Nucleus accumbens (tissue), 56 donors: ENCODE measurements around the gene ADI1.
A peak's percentile ranks its signal among the peaks of the same experiment; 100 is the strongest.

Experiments used
- DNase-seq, 56 donors: peaks; one replicate each; lab custom pipeline; 2025; lab: John Stamatoyannopoulos, UW

Gene ADI1

DNA sequence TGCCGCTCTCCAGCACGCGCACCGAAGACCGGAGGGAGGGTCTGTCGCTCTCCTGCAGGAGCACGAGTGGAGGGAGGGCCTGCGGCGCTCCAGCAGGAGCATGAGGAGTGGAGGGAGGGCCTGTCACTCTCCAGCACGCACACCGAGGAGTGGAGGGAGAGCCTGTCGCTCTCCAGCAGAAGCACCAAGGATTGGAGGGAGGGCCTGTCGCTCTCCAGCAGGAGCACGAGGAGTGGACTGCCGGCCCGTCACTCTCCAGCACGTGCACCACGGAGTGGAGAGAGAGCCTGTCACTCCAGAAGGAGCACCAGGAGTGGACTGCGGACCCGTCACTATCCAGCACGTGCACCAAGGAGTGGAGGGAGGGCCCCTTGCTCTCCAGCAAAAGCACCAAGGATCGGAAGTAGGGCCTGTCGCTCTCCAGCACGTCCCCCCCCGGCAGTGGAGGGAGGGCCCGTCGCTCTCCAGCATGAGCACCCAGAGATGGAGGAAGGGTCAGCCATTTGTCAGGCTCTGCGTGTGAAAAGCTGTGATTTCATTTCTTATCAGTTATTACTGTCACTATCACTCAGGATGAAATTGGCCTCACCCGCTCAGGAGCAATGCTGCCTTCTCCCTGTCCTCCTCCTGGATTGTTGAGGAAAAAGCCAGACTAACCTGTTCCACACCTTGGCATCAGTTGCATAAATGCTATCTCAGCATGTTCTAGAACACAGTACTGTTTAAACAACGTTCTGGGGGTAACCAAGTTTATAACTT lies 35.9 kb downstream of the ADI1 start:
- peak in 17 of 56 donors; percentile 15 to 74 (median 56) for DNase-seq

DNA sequence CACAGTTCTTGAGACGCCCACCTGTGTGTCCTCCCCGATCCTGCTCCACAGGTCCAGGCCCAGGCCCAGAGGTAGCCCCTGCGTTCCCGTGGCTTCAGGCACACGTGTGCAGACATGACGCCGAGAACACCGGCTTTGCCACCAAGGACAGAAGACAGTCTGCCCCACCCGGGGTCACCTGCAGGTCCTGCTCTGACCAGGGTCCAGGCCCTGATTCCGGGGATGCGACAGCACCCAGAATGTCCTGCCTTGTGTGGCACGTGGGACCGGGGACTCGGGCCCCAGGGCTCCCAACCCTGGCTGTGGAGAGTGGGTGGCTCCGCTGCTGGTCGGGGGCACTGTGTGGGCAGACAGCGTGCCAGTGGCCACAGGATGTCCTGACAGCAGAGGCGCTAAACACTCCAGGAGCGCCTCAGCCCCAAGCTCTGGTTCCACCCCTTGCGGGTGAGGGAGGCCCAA lies 36.9 kb downstream of the ADI1 start:
- DNase-seq: no peak

DNA sequence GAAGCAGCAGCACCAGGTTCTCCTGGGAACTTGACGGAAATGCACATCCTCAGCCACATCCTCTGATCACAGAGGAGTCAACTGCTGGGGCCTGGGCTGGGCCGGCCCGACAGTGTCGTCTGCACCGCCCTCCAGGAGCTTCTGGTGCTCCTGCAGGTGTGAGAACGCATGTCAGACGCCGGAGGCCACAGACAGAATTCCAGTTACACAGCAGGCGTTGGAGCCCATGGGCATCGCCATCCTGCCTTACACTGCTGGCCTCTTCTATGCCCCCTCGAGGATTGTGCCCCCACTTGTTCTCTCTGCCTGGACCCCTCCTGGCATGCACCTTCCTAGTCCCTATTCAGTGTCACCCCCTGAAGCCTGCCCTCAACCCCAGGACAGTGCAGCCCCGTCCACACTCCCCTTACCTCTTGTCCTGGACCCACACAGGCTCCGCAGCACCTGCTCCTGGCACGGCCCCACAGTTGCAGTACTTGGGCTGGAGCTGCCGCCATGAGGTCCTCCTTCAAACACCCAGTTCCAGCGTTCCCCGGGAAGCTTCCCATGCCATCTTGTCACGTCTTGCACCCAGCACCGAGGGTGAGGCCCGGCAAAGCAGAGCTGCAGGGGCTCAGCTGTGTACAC lies 37.5 kb downstream of the ADI1 start:
- no peak for DNase-seq

DNA sequence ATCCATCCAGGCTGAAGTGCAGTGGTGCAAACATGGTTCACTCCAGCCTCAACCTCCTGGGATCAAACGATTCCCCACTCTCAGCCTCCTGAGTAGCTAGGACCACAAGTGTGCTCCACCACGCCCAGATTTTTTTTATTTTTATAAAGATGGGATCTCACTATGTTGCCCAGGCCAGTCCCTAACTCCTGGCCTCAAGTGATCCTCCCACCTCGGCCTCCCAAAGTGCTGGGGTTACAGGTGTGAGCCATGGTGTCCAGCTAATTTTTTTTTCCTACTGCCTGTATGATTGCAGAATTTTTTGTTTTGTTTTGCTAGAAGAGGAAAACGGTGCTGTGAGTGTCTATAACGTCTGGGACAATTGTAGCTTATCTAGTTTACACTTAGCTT lies 38.3 kb downstream of the ADI1 start:
- DNase-seq: no peak

DNA sequence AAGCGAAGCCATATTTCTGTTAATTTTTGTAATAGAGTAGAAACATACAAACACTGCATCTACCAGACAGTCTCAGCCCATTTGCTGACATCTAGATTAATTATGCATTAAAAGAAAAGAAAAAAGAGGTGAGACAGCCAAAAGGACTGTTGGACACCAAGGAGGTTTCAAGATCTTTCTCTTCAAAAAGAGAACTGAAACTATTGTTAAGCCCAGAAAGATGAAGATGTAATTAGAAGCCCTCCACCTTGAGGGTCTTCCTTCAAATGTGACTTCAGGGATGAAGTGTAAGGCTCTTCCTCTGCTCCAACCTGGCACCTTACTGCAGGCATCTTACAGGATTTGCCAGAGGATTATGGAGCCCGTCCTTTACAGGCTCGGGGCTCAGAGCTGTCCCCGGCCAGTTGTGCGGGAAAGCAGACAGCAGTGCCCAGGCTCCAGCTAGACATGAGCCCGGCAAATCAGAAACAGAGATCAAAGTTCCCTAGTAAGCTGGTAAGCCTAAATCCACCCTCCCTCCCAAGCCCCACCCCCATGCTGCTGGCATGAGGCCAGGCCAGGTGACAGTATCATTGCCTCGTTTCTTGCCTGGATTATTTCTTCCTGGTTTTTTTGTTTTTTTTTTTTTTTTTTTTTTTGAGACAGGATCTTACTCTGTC lies 38.9 kb downstream of the ADI1 start:
- DNase-seq: no peak

DNA sequence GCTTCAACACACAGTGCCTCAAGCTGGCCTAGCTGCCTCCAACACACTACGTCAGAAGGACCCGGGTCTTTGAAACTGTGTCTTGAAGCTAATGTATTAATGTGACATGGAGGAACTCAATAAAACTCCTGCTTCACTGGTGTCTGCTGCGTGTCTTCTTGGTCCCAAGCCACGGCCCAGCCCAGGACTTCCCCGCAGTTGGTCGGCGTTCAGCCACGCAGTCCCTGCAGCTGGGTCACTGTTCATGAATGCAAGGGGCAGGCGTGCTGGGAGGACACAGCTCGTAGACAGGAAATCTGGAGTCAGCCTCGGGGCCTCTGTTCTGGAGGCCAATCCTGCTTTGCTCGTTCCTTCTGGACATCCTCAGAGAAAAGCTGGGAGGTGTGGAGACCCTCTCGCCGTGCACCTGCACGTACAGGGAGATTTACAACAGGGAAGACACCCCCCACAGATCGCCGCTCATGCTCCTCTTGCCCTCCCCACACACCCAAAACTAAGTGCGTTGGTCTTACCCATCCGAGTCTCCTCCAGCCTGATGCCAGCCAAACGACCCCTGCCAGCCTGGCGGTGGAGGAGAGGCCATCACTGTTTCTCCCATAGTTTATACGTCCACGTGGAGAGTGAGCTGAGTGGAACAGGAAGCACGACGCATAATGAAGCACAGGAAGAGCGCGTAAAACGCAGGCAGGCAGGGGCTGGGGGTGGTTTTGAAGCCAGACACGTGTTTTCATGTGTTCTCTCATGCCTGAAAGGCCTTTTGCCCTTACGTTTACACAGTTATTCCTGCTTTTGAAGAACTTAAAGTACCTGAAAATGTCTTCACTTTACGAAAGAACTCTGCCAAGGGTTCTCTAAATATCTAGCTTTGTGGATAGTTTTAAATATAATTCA lies 39.7 kb downstream of the ADI1 start:
- DNase-seq: no peak

DNA sequence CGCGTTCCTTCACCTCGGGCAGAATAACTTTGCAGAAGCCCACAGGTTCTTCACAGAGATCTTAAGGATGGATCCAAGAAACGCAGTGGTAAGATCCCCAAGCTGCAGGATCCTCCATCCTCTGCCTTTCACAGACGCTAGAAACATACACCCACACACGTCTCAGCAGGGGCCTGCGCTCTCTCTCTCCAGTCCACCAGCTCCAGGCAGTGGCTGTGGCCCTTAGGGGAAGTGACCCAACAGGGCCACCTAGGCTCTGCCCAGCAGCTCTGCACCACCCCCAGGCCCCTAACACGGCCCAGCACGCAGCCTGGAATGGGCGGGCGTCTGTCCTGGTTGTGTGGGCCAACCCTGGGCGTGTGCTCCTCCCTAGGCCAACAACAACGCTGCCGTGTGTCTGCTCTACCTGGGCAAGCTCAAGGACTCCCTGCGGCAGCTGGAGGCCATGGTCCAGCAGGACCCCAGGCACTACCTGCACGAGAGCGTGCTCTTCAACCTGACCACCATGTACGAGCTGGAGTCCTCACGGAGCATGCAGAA lies 40.4 kb downstream of the ADI1 start:
- no peak for DNase-seq

DNA sequence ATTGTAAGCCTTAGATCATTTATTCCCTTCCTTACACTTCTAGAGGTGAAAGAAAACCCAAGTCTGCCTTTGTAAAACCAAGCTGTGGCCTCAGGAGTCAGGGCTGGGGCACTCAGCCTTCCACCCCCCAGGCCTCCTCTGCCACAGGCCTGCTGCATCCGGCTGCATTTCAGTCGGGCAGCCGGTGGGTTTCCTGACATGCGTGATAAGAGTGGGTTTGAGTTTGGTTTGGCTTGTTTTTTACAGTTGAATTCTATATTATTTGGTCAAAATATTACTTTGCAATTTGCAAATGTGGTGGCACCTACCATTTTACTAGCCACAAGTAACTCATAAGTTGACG lies 42.4 kb downstream of the ADI1 start:
- DNase-seq: peak in 1 of 56 donors; percentile 45

DNA sequence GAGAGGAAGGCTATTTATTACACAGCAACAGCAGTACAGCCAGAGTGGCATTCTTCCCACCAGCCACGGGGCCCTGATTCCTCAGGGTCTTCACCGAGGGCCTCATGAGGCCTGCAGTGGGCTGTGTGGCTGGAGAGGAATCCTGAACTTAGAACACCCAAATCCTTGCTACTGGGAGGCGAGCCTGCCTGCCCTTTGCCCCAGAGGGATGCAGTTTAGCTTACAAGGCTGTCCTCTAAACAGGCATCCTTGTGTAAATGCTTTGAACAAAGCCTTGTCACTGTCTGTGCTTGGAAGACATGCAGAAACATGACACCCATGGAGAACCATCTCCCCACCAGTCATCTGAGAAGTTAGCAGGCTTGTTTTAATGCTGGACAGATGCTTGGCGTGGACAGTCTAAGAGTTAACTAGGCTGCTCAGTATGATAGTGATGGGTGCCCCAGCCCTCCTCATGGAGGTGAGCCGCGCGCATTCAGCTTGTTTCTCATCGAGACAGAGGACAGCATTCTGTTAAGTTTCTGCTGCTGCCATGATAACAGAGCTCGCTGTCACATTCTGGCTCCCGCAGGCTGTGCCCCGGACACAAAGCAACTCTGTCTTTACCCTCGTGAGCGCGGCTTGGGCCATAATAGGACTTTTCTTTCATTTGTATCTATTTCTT lies 42.9 kb downstream of the ADI1 start:
- peak in 51 of 56 donors; percentile 17 to 86 (median 64) for DNase-seq

DNA sequence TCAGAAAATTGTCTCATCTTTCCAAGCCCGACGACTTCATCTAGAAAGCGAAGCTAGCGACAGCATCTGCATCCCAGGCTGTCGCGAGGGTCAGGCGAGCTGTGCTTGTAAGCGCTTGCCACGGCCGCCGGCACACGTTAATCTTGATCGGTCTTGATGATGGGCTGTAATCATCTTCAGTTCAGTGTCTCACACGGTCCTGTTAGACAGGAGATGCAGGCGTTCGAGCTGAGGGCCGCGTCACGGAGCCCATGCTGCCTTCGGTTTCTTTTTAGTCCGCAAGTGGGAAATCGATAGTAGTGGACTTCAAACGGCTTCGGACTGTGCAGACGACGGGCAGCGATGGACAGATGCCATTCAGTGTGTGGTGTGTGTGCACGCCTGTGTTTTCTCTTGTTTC lies 43.6 kb downstream of the ADI1 start:
- DNase-seq: peak in 9 of 56 donors; percentile 25 to 61 (median 43)

DNA sequence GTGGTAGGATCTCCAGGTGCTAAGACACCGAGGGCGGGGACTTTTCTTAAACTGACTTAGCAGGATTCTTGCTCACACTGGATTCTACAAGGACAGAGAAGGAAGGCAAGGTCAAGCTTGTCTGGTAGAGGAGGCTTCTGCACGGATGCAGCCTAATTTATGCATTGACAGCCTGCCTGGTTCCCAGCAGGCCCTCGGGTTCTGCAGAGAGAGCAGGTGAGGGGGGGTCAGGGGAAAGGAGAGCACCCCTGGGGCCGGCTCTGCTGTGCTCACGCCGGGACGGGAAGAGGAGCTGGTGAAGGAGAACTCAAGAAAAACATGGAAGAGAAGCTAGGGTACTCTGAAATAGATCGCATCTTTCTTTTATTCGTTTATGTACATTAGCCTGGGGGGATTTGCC lies 46.4 kb downstream of the ADI1 start:
- DNase-seq: no peak

DNA sequence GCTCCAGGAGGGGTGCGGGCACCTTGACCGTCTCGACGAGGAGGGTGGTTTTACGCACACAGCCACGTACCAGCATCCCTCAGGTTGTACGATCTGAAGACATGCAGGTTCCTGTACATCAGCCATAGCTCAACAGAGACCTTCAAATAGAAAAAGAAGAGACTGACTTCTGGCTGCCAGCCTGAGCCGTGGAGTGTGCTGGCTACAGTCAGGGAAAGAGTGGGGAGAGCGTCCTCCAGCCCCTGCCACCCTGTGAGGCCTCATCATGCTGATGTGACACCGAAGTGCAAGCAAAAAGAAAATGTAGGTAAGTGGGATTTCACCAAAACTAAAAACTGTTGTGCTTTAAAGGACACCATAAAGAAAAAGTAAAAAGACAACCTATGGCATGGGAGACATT lies 47.0 kb downstream of the ADI1 start:
- no peak for DNase-seq

DNA sequence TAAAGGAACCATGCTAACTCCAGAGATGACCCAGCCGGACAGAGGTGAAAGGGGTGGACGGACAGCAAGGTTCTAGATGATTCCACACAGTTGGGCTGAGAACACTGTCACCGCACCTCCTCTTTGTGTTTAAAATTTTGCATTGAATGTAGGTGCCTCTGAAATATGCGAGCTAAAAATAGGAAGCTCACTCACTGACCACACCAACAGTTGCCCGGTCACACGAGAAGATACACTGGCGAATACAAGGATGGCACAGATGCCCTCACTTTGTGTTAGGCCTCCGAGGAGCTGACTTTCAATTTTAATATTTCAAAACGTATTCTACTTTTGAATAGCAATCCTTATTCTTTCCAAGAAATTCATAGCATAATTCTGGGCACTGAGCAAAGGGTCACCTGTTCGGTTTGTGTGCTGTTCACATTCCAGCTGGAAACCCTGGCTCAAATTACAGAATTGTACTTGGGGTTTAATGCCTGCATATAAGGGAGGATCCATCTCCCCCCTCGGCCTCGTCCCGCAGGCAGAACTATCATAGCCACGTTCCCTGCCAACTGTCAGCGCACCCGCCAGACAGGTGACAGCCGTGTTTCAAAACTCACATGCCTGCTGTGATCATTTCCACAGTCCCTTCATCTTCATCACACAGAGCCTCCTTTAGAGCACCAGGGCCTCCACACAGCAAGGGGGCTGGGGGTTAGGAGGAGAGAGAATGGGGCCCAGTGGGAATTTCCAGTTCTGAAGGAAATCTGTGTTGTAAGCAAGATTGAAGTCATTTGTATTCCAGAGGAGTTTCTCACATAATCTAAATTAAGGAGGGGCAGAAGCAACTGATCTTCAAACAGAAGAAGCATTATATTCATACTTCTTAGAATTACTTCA lies 48.2 kb downstream of the ADI1 start:
- no peak for DNase-seq

DNA sequence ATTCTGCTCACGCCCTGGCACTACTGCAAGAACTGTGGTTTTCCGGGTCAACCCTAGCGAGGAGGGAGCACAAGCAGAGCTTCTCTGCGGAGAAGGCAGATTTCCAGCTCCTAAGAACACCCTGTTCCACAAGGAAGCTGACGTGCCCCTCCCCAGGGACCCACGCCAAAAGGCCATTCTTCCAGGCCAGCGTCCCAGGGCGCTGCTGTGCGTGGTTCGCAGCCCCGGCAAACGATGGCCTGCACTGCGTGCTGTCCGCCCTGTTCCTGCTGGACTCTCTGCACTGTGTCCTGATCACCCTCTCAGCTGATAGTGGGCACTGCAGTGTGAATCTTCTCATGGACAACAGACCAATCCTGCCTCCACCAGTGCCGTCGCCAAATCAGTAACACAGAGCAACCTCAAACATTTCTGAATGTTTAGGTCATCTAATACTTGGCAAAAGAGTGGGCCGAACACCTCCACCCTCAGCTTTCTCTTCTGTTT lies 49.1 kb downstream of the ADI1 start:
- DNase-seq: peak in 27 of 56 donors; percentile 13 to 74 (median 38)

DNA sequence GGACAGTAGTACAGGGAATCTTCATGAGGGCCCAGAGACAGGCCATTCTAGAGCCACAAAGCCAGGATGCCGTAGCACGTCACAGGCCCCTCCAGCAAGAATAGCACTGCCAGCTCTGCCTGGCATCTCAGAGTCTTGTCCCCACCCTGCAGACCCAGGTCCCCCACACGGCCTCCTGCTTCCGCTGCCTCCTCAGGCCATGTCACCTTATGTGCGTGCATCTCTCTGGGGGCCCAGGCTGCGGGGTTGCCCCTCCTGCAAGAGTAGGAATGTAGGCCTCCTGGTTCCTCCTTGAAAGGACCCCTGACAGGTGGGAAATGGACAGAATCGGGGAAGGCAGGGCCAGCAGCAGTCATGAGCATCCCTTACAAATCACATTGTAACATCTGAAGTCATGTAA lies 49.8 kb downstream of the ADI1 start:
- no peak for DNase-seq

DNA sequence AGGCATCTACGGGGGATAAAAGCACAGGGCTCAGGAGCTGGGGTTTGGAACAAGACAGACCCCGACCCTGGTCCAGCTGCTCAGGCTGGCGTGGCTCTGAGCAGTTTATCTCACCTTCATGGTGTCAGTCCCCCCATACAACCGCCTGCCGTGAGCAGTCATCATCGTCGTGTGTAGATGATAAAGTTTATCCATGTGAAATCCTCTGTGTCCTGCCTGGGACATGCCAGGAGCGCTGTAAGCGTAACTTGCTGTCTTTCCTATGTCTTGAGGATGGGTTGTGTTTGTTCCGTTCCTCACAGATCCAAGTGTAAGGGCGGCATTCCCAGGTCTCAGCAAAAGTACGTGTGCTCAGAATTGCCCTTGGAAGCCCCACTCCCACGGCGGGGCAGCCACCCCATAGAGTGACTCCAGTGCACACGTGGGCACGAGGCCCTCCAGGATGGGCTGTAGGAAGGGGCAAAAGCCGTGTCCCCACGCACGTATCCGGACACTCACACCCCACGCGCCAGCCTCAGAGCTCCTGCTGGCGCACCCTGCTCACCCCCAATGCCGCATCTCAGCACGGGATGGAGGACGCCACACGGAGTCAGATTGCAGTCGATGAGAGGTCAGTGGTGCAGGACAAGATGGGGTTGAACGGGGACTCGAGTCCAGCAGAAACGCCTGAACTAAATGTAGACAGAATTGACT lies 50.9 kb downstream of the ADI1 start:
- DNase-seq: no peak

DNA sequence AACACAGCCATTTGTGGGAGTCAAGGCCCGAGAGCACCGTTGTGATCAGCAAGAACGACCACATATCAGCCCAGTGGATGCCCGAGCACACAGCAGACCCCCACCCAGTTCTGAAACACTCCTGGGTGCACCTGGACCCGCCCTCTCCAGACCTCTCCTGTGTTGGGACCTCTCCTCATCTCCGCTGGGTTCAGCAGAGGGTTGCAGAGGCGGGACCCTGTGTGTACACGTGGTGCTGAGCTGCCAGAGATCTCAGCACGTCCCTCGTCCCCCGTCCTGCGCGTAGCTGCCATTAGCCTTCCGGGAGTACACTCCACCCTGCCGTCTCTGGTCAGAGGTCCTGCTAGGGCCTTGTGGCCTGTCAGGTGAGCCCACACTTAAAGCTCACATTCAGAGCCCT lies 51.7 kb downstream of the ADI1 start:
- DNase-seq: no peak

DNA sequence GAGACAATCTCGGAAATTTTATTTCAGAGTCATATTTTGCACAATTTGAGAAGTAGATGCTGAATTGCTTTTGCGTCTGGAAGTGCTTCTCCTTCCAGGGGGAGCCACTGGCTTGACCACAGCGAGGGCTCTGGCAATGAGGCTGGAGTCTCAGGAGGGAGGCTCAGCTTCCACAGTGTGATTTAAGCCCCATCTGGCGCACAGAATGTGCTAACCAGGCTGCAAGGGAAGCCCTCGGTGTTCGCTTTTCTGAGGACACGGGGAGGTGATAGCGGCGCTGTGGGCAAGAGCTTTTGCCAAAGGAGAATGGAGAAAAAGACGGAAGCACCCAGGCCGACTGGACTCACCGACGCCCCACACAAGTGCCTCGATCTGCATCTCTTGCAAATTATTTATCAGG lies 52.4 kb downstream of the ADI1 start:
- DNase-seq: no peak
